HG02870 (cell line): ENCODE results near the gene GNB1L.
"Not testable (repeated sequence)": the region's sequence is repeated elsewhere in the genome, so short reads cannot be mapped to it uniquely, and the experiment has no call there.

Source experiments
- ATAC-seq: cut with Tn5 transposase; IDR thresholded peaks from one replicate; pipeline ENCODE4 v1.9.1; 2021; ENCODE audit warnings: mild to moderate bottlenecking, moderate library complexity; ENCODE audit not compliant: unreplicated experiment

Gene GNB1L

GRCh38 chr22:19846620-19847344 lies 7.9 kb downstream of the GNB1L start:
- ATAC-seq = no peak

GRCh38 chr22:19845054-19845722 lies 9.5 kb downstream of the GNB1L start:
- no peak for ATAC-seq

DNA sequence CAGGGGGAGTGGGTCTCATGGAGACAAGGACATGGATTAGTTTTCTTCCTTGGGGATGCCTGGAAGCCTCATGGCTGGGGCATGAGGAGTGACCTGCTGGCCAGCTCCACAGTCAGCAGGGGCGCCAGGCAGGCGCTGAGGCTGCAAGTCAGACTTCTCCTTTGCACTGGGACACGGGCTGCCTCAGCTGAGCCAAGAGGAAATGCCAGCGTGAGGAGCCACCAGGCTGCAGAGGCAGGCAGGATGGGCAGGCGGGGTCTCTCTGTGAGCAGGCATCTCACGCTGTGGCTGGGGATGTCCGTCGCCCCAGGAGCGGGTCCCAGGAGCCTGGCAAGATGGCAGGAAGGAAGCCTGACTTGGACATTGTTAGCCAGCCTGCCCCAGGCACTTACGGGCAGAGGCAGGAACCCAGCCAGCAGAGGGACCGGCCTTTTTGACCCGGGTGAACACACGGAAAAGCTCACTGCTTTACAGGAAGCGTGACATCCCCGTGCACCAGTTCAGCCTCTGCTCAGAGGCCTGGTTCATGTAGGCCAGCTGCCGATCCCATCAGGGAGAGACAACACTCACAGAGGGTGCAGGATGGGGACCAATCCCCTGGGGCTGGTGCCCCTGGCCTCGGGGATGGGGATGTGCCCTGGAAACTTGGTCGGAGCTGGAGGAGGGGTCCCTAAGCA lies 10.2 kb downstream of the GNB1L start:
- ATAC-seq = no peak

GRCh38 chr22:19843857-19844376 lies 10.8 kb downstream of the GNB1L start:
- no peak for ATAC-seq

- no peak for ATAC-seq
These were observed 11.4 kb downstream of the GNB1L start for GRCh38 chr22:19843107-19843856.

GRCh38 chr22:19842393-19843106 lies 12.1 kb downstream of the GNB1L start:
- no peak for ATAC-seq

- no peak for ATAC-seq
These were observed 12.9 kb downstream of the GNB1L start for GRCh38 chr22:19841641-19842392.

GRCh38 chr22:19840955-19841640 lies 13.6 kb downstream of the GNB1L start:
- ATAC-seq = no peak

- no peak for ATAC-seq
These were observed 14.6 kb downstream of the GNB1L start for GRCh38 chr22:19840059-19840458.

- ATAC-seq = no peak
These were observed 16.8 kb downstream of the GNB1L start for GRCh38 chr22:19837915-19838314.

- no peak for ATAC-seq
These were observed 18.2 kb downstream of the GNB1L start for GRCh38 chr22:19836512-19836911.

DNA sequence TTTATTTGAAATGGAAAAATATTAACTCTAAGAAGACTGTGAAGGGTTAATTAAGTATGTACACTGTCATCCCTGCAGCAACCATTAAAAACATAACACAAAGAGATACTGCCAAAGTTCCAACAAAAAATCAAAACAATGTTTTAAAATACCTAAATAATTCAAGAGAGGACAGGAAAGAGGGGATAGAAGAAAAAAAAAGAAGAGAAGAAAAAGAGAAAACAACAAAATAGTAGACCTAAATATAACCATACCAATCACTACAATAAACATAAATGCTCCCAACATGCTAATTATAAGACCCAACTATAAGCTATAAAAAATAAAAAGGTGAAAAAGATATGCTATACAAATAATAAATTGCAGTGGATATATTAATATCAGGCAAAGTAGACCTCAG lies 20.1 kb downstream of the GNB1L start:
- ATAC-seq = no peak

- ATAC-seq = not testable (repeated sequence)
These were observed 21.3 kb downstream of the GNB1L start for GRCh38 chr22:19833327-19833726.

DNA sequence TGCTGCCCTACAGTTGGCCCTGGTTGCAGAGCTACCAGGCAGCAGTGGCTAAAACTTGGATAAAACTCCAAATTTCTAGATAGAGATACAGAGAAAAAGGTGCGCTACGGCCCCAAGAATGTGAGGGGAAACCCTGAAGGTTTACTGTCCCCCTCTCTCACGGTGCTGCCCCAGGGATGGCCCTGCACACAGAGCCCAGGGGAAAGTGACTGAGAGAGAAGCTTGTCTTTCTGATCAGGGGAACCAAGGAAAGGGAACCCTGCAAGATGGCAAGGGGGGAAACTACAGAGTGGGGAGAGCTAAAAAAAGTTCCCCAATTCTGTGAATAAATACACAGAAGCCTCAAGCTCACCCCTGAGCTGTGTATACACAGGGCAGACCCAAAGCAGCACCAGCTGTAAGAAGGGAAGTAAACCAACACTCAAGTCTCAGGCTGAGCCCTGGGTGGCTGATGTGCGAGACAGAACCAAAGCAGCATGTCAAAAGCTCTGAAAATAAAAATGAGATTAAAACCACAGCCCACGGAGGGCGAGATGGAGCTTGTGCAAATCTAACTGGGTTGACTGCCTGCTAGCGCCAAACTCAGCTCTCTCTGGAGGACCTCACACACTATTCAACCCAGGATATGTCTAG lies 22.1 kb downstream of the GNB1L start:
- no peak for ATAC-seq

DNA sequence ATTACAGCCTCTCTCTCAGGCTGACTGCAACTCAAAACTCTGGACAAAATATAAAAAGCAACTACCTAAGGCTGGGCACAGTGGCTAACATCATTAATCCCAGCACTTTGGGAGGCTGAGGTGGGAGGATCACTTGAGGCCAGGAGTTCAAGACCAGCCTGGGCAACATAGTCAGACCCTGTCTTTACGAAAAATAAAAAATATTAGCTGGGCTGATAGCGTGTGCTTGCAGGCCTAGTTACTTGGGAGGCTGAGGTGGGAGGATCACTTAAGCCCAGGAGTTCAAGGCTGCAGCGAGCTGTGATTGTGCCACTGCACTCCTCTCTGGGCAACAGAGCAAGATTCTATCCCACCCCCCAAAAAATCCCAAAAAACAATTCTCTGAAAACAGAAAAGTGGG lies 22.7 kb downstream of the GNB1L start:
- ATAC-seq = not testable (repeated sequence)

GRCh38 chr22:19831016-19831415 lies 23.7 kb downstream of the GNB1L start:
- no peak for ATAC-seq

DNA sequence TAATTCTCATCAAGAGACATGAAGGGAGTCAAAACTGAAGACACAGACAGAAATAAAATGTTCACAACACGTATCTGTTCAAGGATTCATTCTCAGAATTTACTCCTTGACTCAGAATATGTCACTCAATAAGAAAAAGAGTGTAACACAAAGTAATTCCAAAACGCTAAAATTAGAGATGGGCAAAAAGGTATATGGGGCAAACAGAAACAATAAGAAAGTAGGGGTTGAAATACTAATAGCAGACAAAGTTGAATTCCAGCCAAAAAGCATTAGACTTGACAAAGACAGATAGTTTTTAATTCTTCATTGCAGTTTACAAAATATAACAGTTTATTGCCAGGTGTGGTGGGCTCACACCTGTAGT lies 26.7 kb downstream of the GNB1L start:
- ATAC-seq = no peak

GRCh38 chr22:19827341-19828034 lies 27.2 kb downstream of the GNB1L start:
- ATAC-seq = no peak
